ENCODE data around the gene PROM1. TPM values are rescaled to one million over a fixed set of nuclear protein-coding genes. Genes with fewer than 3 reads are reported as not detected.

Gene PROM1
- total and polyA plus RNA-seq, 9 of the 15 experiments (the other 6 are each of a cell fraction or from before 2014, with no cell fraction given) = 0.05 TPM; not detected in 8

DNA sequence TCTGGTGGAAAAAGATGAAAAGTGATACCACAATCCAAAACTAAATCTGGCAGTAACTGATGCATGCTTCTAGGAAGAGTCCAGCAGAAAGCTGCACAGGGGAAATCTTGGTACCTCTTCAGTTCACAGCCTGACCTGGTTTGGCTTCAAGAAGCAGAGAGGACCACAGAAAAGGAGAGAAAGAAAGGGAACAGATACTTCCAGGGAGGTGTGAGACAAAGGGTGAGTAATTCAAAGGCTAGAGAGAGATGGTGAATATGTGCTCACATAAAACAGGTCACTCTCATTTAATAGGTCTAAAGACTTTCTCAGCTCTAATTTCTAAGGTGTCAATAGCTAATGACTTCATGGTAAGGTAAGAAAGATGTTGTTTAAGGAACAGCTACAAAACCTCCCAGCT lies 132.0 kb downstream of the PROM1 start:
- TF ChIP-seq, protein P1, sequence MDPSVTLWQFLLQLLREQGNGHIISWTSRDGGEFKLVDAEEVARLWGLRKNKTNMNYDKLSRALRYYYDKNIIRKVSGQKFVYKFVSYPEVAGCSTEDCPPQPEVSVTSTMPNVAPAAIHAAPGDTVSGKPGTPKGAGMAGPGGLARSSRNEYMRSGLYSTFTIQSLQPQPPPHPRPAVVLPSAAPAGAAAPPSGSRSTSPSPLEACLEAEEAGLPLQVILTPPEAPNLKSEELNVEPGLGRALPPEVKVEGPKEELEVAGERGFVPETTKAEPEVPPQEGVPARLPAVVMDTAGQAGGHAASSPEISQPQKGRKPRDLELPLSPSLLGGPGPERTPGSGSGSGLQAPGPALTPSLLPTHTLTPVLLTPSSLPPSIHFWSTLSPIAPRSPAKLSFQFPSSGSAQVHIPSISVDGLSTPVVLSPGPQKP (CRISPR knock-in tag; IDR thresholded peaks at IDR 0.05) = no peak
- TF ChIP-seq FOXA1 (IDR thresholded peaks at IDR 0.05; ENCODE audit: borderline replicate concordance) = no peak
- no peak for TF ChIP-seq SMAD4 (CRISPR knock-in tag; conservative IDR thresholded peaks at IDR 0.05)
- no peak for TF ChIP-seq HMGN3 (IDR thresholded peaks at IDR 0.05; ENCODE audit: borderline replicate concordance, extremely low read depth, insufficient read length, low read depth, low read length)
- TF ChIP-seq FOXP1 (CRISPR knock-in tag; IDR thresholded peaks at IDR 0.05) = no peak
- TF ChIP-seq FOS (IDR thresholded peaks at IDR 0.05; ENCODE audit: extremely low read depth, insufficient read length) = no peak
- TF ChIP-seq ZFPM2 (CRISPR knock-in tag; IDR thresholded peaks at IDR 0.05) = no peak
- FAIRE-seq = no peak
- CTCF ChIA-PET (ENCODE audit: low intra/inter-chr PET ratio) = no interaction called here
- Histone ChIP-seq H3K9ac (ENCODE audit: insufficient read depth in 1 of 2, low read depth in 2 of 2, low read length in 2 of 2) (no peak overlapping the region), H4K20me1 (replicated peaks; ENCODE audit: control insufficient read depth, insufficient read depth, low read length) (no peaks in the 10 kb centered on the region), H3K79me2 (ENCODE audit: control insufficient read depth, insufficient read depth, low read length) (no peaks in the 10 kb centered on the region), H3K4me3 (no peak overlapping the region), H3K36me3 (ENCODE audit: control insufficient read depth, insufficient read depth, low read length) (no peaks in the 10 kb centered on the region), H3K4me2 (ENCODE audit: insufficient read depth, low read length) (no peak overlapping the region), H3K4me1 (replicated peaks in 1 of 2; ENCODE audit: control insufficient read depth in 2 of 2, insufficient read depth in 2 of 2, low read length in 2 of 2) (no peaks in the 10 kb centered on the region), H3K9me3 (replicated peaks; ENCODE audit: control insufficient read depth, insufficient read depth, low read depth, low read length) (no peaks in the 10 kb centered on the region), H3K27me3 (ENCODE audit: control insufficient read depth in 2 of 2, insufficient read depth in 2 of 2, low read length in 2 of 2) (peaks cover 0 to 12% of the 10 kb centered on the region in 2 experiments; a peak in 1 of 5 replicates), H3K27ac (ENCODE audit: extremely low read depth, low read depth, low read length) (no peak overlapping the region), H3K9me1 (ENCODE audit: control insufficient read depth, insufficient read depth, low read length) (no peaks in the 10 kb centered on the region), H2AFZ (ENCODE audit: low read depth, low read length) (no peak overlapping the region)
- no TSS peak for BruUV-seq (replicated peaks)
- ATAC-seq = no peak
- POLR2A ChIA-PET = interaction anchor here (0.6 kb wide), 1 partner anchor 48 kb away, joined by 3 read pairs; no protein-coding TSS in a partner anchor
- in situ Hi-C loops (cut with MboI) (no loop called here), intact Hi-C loops (cut with micrococcal nuclease) (no loop called here)
- DNase-seq (ENCODE audit: extremely low read depth in 1 of 4, low spot score in 3 of 4) = no peak

Measured in K562 (cell line).